ENCODE measurements around the gene LRRK2. TPM values are rescaled to one million over a fixed set of nuclear protein-coding genes. Genes with fewer than 3 reads are reported as not detected.

The LRRK2 gene
- total and polyA plus RNA-seq, 3 donors from 2014 or later: 3.4 to 6.2 (median 5.1) TPM

- intact Hi-C loops (cut with DNase I; ENCODE audit: low total_unique reads): no loop called here
- Histone ChIP-seq H3K4me3 (no peak overlapping the region), H3K9me3 (no peaks in the 10 kb centered on the region), H3K4me1 (no peaks in the 10 kb centered on the region), H3K27ac (no peak overlapping the region), H3K36me3 (ENCODE audit: low read depth, missing control alignments) (no peaks in the 10 kb centered on the region), H3K27me3 (no peaks in the 10 kb centered on the region)
- 84 to 88% methylated on average over 10 of the region's 10 CpGs for WGBS, 2 donors
- DNase-seq: no peak
- no peak for TF ChIP-seq CTCF (IDR thresholded peaks at IDR 0.05)
- no peak for TF ChIP-seq POLR2A (IDR thresholded peaks at IDR 0.05)
Measured at GRCh38 chr12:40229690-40230651, 5.2 kb downstream of the LRRK2 start.

DNA sequence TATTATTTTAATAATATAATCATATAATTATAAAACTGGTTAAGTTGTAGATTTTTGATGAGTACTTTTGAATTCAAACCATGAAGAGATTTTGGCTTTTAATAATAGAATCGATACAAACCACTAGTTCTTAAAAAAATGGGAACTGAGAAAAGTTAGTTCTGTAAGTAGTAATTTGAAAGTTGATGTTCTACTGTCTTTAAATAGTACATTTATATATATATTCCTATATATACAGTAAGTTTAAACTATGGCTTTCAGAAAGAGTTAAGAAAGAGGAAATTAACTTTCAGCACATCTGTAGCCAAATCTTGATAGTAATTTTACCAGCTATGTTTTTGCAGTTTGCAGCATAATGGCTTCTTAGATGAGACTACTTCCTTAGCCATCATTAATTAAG lies 7.8 kb downstream of the LRRK2 start:
- 76 to 88% methylated on average over 1 of the region's 1 CpG for WGBS, 2 donors
- no peaks in the 10 kb centered on the region for H3K4me1 ChIP-seq
- H3K36me3 ChIP-seq (ENCODE audit: low read depth, missing control alignments): no peaks in the 10 kb centered on the region
- TF ChIP-seq CTCF (IDR thresholded peaks at IDR 0.05) (no peak), POLR2A (IDR thresholded peaks at IDR 0.05) (no peak)
- H3K4me3 ChIP-seq: no peak overlapping the region
- intact Hi-C loops (cut with DNase I; ENCODE audit: low total_unique reads): no loop called here
- no peak for DNase-seq
- no peak overlapping the region for H3K27ac ChIP-seq
- no peaks in the 10 kb centered on the region for H3K9me3 ChIP-seq
- no peaks in the 10 kb centered on the region for H3K27me3 ChIP-seq

- Histone ChIP-seq H3K4me3 (no peak overlapping the region), H3K36me3 (ENCODE audit: low read depth, missing control alignments) (no peaks in the 10 kb centered on the region), H3K4me1 (no peaks in the 10 kb centered on the region), H3K27ac (no peak overlapping the region), H3K27me3 (no peaks in the 10 kb centered on the region), H3K9me3 (no peaks in the 10 kb centered on the region)
- intact Hi-C loops (cut with DNase I; ENCODE audit: low total_unique reads): no loop called here
- 82 to 88% methylated on average over 3 of the region's 3 CpGs for WGBS, 2 donors
- no peak for DNase-seq
- TF ChIP-seq POLR2A (IDR thresholded peaks at IDR 0.05): no peak
- no peak for TF ChIP-seq CTCF (IDR thresholded peaks at IDR 0.05)
Measured at GRCh38 chr12:40233741-40234367, 9.1 kb downstream of the LRRK2 start.

- DNase-seq: no peak
- H3K36me3 ChIP-seq (ENCODE audit: low read depth, missing control alignments): no peaks in the 10 kb centered on the region
- TF ChIP-seq CTCF (IDR thresholded peaks at IDR 0.05) (no peak), POLR2A (IDR thresholded peaks at IDR 0.05) (no peak)
- H3K4me3 ChIP-seq: no peak overlapping the region
- intact Hi-C loops (cut with DNase I; ENCODE audit: low total_unique reads): no loop called here
- H3K27ac ChIP-seq: no peak overlapping the region
- H3K4me1 ChIP-seq: no peaks in the 10 kb centered on the region
- no peaks in the 10 kb centered on the region for H3K27me3 ChIP-seq
- no peaks in the 10 kb centered on the region for H3K9me3 ChIP-seq
- WGBS, 2 donors: 87 to 90% methylated on average over 3 of the region's 3 CpGs
Measured at GRCh38 chr12:40236357-40236850, 11.6 kb downstream of the LRRK2 start.
